NCI-H446 (cell line): Measurements from ENCODE around the gene EVC.
A peak's percentile ranks its signal among the peaks of the same experiment; 100 is the strongest.
"Not testable (repeated sequence)": the region's sequence is repeated elsewhere in the genome, so short reads cannot be mapped to it uniquely, and the experiment has no call there.

Experiments
- DNase-seq, 2 experiments: peaks; one replicate each; lab custom pipeline; 2025; lab: John Stamatoyannopoulos, UW

Gene EVC

GRCh38 chr4:5843573-5844530 lies 132.9 kb downstream of the EVC start:
- no peak for DNase-seq

GRCh38 chr4:5845035-5845905 lies 134.3 kb downstream of the EVC start:
- DNase-seq: no peak

GRCh38 chr4:5851637-5852301 lies 140.8 kb downstream of the EVC start:
- DNase-seq: no peak

- no peak for DNase-seq
Measured at GRCh38 chr4:5852523-5853202, 141.7 kb downstream of the EVC start.

- DNase-seq: no peak
Measured at GRCh38 chr4:5854929-5855328, 143.9 kb downstream of the EVC start.

GRCh38 chr4:5856362-5856761 lies 145.4 kb downstream of the EVC start:
- DNase-seq: not testable (repeated sequence)

GRCh38 chr4:5857199-5857598 lies 146.2 kb downstream of the EVC start:
- DNase-seq: no peak

GRCh38 chr4:5858020-5858769 lies 147.2 kb downstream of the EVC start:
- DNase-seq: no peak

- peak in 1 of 2 experiments; percentile 10 for DNase-seq
Measured at GRCh38 chr4:5863461-5864113, 152.6 kb downstream of the EVC start.
